Activated T-cell treated with anti-CD3 and anti-CD28 coated beads, Interleukin-2, amount 50 U/mL, for 48 hours (primary cell): ENCODE data around the gene MAP3K14.

ENCODE experiments used
- DNase-seq, 2 experiments: peaks; one replicate each; pipeline ENCODE4 v3.0.0-alpha.2; 2020

The MAP3K14 gene

GRCh38 chr17:45282683-45283644 is 33.9 kb downstream of the MAP3K14 start:
- no peak for DNase-seq

- DNase-seq = no peak
Observed at GRCh38 chr17:45279898-45280297, 36.9 kb downstream of the MAP3K14 start.

GRCh38 chr17:45277992-45278391 is 38.8 kb downstream of the MAP3K14 start:
- DNase-seq = no peak

- DNase-seq = peak; percentile 92 to 93
Observed at GRCh38 chr17:45277216-45277849, 39.5 kb downstream of the MAP3K14 start.

- no peak for DNase-seq
Observed at GRCh38 chr17:45276031-45276430, 40.8 kb downstream of the MAP3K14 start.

- DNase-seq = no peak
Observed at GRCh38 chr17:45274033-45274432, 42.8 kb downstream of the MAP3K14 start.

GRCh38 chr17:45273551-45273957 is 43.3 kb downstream of the MAP3K14 start:
- DNase-seq = no peak

- no peak for DNase-seq
Observed at GRCh38 chr17:45271603-45272002, 45.2 kb downstream of the MAP3K14 start.

- peak; percentile 76 to 79 for DNase-seq
Observed at GRCh38 chr17:45270828-45271418, 45.9 kb downstream of the MAP3K14 start.

GRCh38 chr17:45269912-45270311 is 46.9 kb downstream of the MAP3K14 start:
- DNase-seq = no peak

GRCh38 chr17:45267436-45268055 is 49.3 kb downstream of the MAP3K14 start:
- no peak for DNase-seq

GRCh38 chr17:45266372-45266926 is 50.4 kb downstream of the MAP3K14 start:
- no peak for DNase-seq

GRCh38 chr17:45265821-45266220 is 51.0 kb downstream of the MAP3K14 start:
- no peak for DNase-seq

- no peak for DNase-seq
Observed at GRCh38 chr17:45264988-45265387, 51.8 kb downstream of the MAP3K14 start.

- DNase-seq = no peak
Observed at GRCh38 chr17:45264430-45264829, 52.4 kb downstream of the MAP3K14 start.

GRCh38 chr17:45263477-45263860 is 53.4 kb downstream of the MAP3K14 start:
- no peak for DNase-seq

- peak; percentile 39 to 40 for DNase-seq
Observed at GRCh38 chr17:45262516-45263476, 54.0 kb downstream of the MAP3K14 start.

- DNase-seq = peak; percentile 75 to 78
Observed at GRCh38 chr17:45261577-45262515, 55.0 kb downstream of the MAP3K14 start, which contains the start of gene SPATA32. SPATA32 (minus strand) TSS chr17:45262094; CDS start chr17:45262016, 78 bp downstream.

- no peak for DNase-seq
Observed at GRCh38 chr17:45260204-45260783, 56.5 kb downstream of the MAP3K14 start.

- no peak for DNase-seq
Observed at GRCh38 chr17:45258981-45259380, 57.8 kb downstream of the MAP3K14 start.
